Measurements from ENCODE around the gene ADGRD1. TPM values are rescaled to one million over a fixed set of nuclear protein-coding genes. Genes with fewer than 3 reads are reported as not detected.

ADGRD1 gene
- total and polyA plus RNA-seq, 2 of the 8 experiments (the other 6 are each of a cell fraction or from before 2014, with no cell fraction given): 0.36 to 0.48 TPM

GRCh38 chr12:130954544-130954831 lies 781 bp downstream of the ADGRD1 start (continued):
- no peak for TF ChIP-seq ATF3 (IDR thresholded peaks at IDR 0.05; ENCODE audit: insufficient read depth, low read depth, low read length)
- no peak for TF ChIP-seq SP4 (IDR thresholded peaks at IDR 0.05; ENCODE audit: low read length)
- TF ChIP-seq ATF2 (IDR thresholded peaks at IDR 0.05; ENCODE audit: low read length): no peak
- TF ChIP-seq EP300 (IDR thresholded peaks at IDR 0.05; ENCODE audit: borderline replicate concordance in 1 of 2, low read depth in 2 of 2, low read length in 2 of 2): no peak
- no peak for TF ChIP-seq FOSL1 (IDR thresholded peaks at IDR 0.05; ENCODE audit: insufficient read depth, low read depth, low read length)
- no peak for TF ChIP-seq EZH2 (IDR thresholded peaks at IDR 0.05; ENCODE audit: low read depth, low read length, severe bottlenecking)
- no peak for TF ChIP-seq TBP (IDR thresholded peaks at IDR 0.05; ENCODE audit: low read depth, low read length)
- no peak for TF ChIP-seq NANOG (IDR thresholded peaks at IDR 0.05; ENCODE audit: insufficient read depth, low read depth, low read length, poor library complexity, severe bottlenecking)

All from H1 (cell line).